ENCODE results near the gene PRKAG2. TPM values are rescaled to one million over a fixed set of nuclear protein-coding genes. Genes with fewer than 3 reads are reported as not detected.

Gene PRKAG2
- total RNA-seq, 4 donors from 2014 or later = 7.5 to 14.3 (median 12.2) TPM

DNA sequence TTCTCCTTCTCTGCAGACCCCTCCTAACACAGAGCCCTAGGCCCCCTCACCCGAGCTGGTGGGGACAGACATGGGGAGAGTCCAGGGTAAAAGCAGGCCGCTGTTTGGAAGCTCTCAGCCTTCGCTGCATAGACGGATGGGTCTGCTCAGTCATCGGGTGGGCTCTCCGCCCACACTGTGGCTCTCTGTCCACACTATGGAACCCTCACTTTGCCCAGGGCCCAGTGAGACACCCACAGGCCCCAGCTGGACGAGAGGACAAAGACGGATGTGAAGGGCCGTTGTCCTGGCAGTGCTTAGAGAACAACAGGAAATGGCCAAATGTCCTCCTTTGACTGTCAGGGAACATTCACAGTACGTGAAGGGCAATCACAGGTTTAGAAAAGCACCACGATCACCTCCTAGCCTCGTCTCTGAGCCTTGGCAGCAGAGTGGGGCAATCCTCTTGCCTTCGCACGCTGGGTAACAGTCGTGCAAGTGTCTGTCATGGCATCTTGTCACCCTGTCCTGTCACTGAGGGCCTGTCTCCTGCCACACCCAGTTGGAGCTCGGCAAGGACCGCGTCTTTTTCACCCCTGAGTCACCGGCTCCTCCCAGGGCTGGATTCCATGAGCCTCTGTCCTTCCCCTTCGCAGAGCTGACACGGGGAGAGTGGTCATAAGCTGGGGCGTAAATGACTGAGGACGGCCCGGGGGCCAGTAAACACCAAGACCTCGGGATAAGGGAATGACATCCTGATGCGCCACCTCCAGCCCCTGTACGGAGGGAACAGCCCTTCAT is 80.6 kb downstream of the PRKAG2 start:
- peak; percentile 88 to 96 for DNase-seq (ENCODE audit: low spot score in 2 of 2)
- 51 to 60% methylated on average over 27 of the region's 27 CpGs for WGBS, 2 donors
- H3K4me3 ChIP-seq (ENCODE audit: low read depth, poor library complexity, severe bottlenecking) = no peak overlapping the region
- TF ChIP-seq CTCF (IDR thresholded peaks at IDR 0.05) (no peak), POLR2A (IDR thresholded peaks at IDR 0.05) (no peak)
- intact Hi-C loops (cut with DNase I; ENCODE audit: low total_unique reads) = no loop called here

DNA sequence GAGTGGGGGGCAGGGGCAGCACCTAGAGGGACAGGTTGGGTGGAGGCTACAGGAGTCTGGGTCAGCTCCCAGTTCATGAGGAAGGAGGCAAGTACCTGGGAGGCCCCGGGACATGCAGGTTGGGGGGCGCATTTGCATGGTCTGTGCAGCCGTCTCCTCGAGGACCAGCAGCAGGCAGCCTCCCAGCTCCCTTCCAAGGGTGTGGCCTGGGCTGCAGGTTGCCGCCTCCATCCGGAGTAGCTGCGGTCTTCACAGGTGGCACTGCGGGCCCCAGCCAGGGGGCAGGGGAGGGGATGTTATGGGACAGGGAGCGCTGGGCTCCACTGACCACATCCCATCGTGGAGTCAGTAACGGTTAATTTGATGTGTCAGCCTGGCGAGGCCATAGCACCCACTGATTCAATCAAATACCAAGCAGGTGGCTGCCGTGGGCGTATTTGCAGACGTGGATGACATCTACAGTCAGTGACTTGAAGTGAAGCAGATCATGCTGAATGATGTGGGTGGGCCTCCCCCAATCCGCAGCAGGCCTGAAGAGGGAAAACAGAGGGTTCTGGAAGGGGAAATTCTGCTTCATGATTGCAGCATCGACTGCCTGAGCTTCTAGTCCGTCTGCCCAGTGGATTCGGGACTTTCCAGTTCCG is 81.6 kb downstream of the PRKAG2 start:
- TF ChIP-seq CTCF (IDR thresholded peaks at IDR 0.05) (no peak), POLR2A (IDR thresholded peaks at IDR 0.05) (no peak)
- DNase-seq (ENCODE audit: low spot score in 2 of 2) = no peak
- 87 to 88% methylated on average over 20 of the region's 20 CpGs for WGBS, 2 donors
- intact Hi-C loops (cut with DNase I; ENCODE audit: low total_unique reads) = no loop called here
- no peak overlapping the region for H3K4me3 ChIP-seq (ENCODE audit: low read depth, poor library complexity, severe bottlenecking)

DNA sequence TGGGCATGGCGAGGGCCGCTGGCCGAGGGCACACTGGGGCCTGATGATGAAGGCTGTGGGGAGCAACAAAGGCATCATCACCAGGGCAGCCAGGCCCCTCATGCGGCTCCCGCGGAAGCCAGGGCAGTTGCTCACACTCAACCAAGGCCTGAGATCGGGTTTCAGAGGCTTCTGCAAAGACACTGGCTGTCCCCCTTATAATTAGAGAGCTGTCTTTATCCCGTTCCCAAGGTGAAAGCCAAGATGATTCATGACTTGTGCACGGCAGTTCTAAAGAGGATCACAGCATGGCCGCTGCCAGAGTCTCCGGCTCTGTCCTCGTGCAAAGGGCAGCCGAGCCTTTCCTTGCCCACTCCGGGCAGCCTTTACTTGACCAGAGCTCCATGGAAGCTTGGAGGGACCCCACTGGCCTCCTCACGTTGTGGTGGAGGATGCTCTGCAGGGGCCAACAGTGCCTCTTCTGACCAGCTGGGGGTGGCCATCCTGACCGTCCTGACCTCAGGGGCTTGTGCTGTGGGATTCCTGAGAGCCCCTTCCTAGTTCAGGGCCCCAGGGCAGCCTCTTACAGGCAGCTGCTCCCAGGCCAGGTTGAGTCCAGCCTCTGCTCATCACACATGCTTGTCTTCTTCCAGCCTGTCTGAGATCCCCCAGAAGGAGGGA is 82.3 kb downstream of the PRKAG2 start:
- DNase-seq (ENCODE audit: low spot score in 2 of 2) = no peak
- TF ChIP-seq CTCF (IDR thresholded peaks at IDR 0.05) = no peak
- TF ChIP-seq POLR2A (IDR thresholded peaks at IDR 0.05) = no peak
- intact Hi-C loops (cut with DNase I; ENCODE audit: low total_unique reads) = no loop called here
- 89 to 91% methylated on average over 13 to 16 of the region's 16 CpGs for WGBS, 2 donors
- H3K4me3 ChIP-seq (ENCODE audit: low read depth, poor library complexity, severe bottlenecking) = no peak overlapping the region

- WGBS, 2 donors = 81 to 89% methylated on average over 17 to 18 of the region's 18 CpGs
Measured at GRCh38 chr7:151793991-151794507, 82.9 kb downstream of the PRKAG2 start.

GRCh38 chr7:151793531-151793951 is 83.4 kb downstream of the PRKAG2 start:
- intact Hi-C loops (cut with DNase I; ENCODE audit: low total_unique reads) = no loop called here
- WGBS, 2 donors = 77 to 81% methylated on average over 11 to 14 of the region's 14 CpGs
- peak in 1 of 2 donors; percentile 91 for DNase-seq (ENCODE audit: low spot score in 2 of 2)

More at GRCh38 chr7:151793991-151794507, 82.9 kb downstream of the PRKAG2 start:
- DNase-seq (ENCODE audit: low spot score in 2 of 2) = no peak
- intact Hi-C loops (cut with DNase I; ENCODE audit: low total_unique reads) = no loop called here
- TF ChIP-seq CTCF (IDR thresholded peaks at IDR 0.05) (no peak), POLR2A (IDR thresholded peaks at IDR 0.05) (no peak)
- no peak overlapping the region for H3K4me3 ChIP-seq (ENCODE audit: low read depth, poor library complexity, severe bottlenecking)

More at GRCh38 chr7:151793531-151793951, 83.4 kb downstream of the PRKAG2 start:
- no peak overlapping the region for H3K4me3 ChIP-seq (ENCODE audit: low read depth, poor library complexity, severe bottlenecking)
- TF ChIP-seq POLR2A (IDR thresholded peaks at IDR 0.05) (no peak), CTCF (IDR thresholded peaks at IDR 0.05) (no peak)

Measured in lower leg skin (tissue), 4 donors.